ENCODE results near the gene ADARB2. TPM values are rescaled to one million over a fixed set of nuclear protein-coding genes. Genes with fewer than 3 reads are reported as not detected.

ADARB2 gene
- total and polyA plus RNA-seq, 2 donors (not counting 1 experiment from before 2014, with no cell fraction given): not detected

DNA sequence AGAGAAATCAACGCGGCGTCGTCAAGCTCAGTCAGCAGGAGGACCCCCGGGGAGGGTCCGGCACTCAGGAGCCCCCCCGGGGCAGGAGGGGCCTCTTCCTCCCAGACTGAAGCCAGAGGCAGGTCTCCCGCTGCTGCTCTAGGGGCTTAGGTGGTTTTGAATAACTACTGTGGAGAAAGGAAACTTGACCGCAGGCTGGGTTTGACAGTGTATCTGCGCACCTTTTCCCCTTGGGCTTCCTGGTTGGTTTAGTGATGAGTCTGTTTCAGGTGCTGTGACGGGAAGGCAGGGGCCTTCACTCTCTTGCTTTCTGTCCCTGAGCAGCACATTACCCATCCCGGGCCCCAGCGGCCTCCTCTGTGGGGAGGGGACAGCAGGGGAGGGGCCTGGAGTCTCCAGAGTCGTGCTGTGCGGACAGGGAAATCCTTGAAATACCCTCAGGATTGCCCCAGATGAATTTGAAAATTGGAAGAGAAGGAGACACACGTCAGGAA lies 262.2 kb downstream of the ADARB2 start:
- no peaks in the 10 kb centered on the region for H3K9me3 ChIP-seq (ENCODE audit: control insufficient read depth, insufficient read depth, low read depth, low read length)
- no peaks in the 10 kb centered on the region for H4K20me1 ChIP-seq (ENCODE audit: control insufficient read depth, extremely low read depth, insufficient read depth, low read length)
- no peak overlapping the region for H2AFZ ChIP-seq (ENCODE audit: low read length)
- DNase-seq (ENCODE audit: low read depth in 2 of 2): no peak
- no peak overlapping the region for H3K9ac ChIP-seq (ENCODE audit: insufficient read depth, low read length)
- TF ChIP-seq, protein P1, sequence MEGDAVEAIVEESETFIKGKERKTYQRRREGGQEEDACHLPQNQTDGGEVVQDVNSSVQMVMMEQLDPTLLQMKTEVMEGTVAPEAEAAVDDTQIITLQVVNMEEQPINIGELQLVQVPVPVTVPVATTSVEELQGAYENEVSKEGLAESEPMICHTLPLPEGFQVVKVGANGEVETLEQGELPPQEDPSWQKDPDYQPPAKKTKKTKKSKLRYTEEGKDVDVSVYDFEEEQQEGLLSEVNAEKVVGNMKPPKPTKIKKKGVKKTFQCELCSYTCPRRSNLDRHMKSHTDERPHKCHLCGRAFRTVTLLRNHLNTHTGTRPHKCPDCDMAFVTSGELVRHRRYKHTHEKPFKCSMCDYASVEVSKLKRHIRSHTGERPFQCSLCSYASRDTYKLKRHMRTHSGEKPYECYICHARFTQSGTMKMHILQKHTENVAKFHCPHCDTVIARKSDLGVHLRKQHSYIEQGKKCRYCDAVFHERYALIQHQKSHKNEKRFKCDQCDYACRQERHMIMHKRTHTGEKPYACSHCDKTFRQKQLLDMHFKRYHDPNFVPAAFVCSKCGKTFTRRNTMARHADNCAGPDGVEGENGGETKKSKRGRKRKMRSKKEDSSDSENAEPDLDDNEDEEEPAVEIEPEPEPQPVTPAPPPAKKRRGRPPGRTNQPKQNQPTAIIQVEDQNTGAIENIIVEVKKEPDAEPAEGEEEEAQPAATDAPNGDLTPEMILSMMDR (conservative IDR thresholded peaks at IDR 0.05 in 1 of 2, IDR thresholded peaks at IDR 0.05 in 1 of 2; ENCODE audit: low read depth in 1 of 2, low read length in 2 of 2): no peak
- TF ChIP-seq EZH2 (IDR thresholded peaks at IDR 0.05; ENCODE audit: low read length, missing control alignments): no peak
- no peaks in the 10 kb centered on the region for H3K79me2 ChIP-seq (ENCODE audit: control insufficient read depth, insufficient read depth, low read length)
- no peak overlapping the region for H3K27ac ChIP-seq (ENCODE audit: insufficient read depth, low read length)
- no peaks in the 10 kb centered on the region for H3K27me3 ChIP-seq (ENCODE audit: control insufficient read depth, insufficient read depth, low read length)
- no peak overlapping the region for H3K4me2 ChIP-seq (ENCODE audit: extremely low read depth, insufficient read depth, low read length)
- H3K4me1 ChIP-seq (ENCODE audit: control insufficient read depth, extremely low read depth, insufficient read depth, low read length): no peaks in the 10 kb centered on the region
- H3K4me3 ChIP-seq (replicated peaks in 1 of 4; ENCODE audit: control extremely low read depth in 1 of 4, insufficient read depth in 1 of 4, low read depth in 3 of 4, low read length in 4 of 4): no peak overlapping the region
- no peaks in the 10 kb centered on the region for H3K36me3 ChIP-seq (ENCODE audit: control insufficient read depth, insufficient read depth, low read length)

DNA sequence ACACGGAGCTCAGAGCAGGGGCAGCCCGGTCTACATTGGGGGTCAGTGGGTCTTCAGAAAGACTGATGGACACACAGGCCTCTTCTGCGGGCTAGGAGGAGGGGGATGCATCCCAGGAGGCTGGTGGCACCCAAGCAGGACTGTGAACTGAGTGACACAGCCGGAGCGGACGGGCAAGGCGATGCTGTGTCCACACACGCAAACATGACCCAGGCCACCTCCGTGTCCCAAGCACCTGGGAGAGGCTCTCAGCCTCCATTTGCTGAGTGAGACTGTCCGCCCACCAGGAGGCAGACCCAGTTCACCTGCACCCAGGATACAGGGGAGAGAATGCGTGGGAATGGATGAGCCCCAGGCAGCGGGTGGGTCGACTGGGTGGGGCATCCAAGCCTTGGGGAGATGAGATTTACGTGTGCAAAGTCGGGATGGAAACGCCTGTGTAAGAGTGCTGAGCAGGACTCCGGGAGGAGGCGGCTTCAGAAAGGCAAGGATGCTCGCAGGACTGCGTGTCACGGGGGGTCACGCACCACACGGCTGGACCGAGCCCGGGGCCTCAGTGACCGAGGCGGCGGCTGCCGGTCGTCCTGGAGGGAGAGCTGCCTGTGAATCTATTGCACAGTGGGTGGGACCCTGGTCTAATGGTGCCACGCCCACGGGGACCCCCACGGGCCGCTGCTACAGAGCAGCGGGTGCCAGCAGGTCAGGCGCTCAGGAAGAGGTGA lies 262.8 kb downstream of the ADARB2 start:
- H3K9me3 ChIP-seq (ENCODE audit: control insufficient read depth, insufficient read depth, low read depth, low read length): no peaks in the 10 kb centered on the region
- H3K36me3 ChIP-seq (ENCODE audit: control insufficient read depth, insufficient read depth, low read length): no peaks in the 10 kb centered on the region
- no peak overlapping the region for H3K4me2 ChIP-seq (ENCODE audit: extremely low read depth, insufficient read depth, low read length)
- DNase-seq (ENCODE audit: low read depth in 2 of 2): no peak
- no peak overlapping the region for H2AFZ ChIP-seq (ENCODE audit: low read length)
- H3K4me1 ChIP-seq (ENCODE audit: control insufficient read depth, extremely low read depth, insufficient read depth, low read length): no peaks in the 10 kb centered on the region
- no peak overlapping the region for H3K9ac ChIP-seq (ENCODE audit: insufficient read depth, low read length)
- no peak for TF ChIP-seq EZH2 (IDR thresholded peaks at IDR 0.05; ENCODE audit: low read length, missing control alignments)
- TF ChIP-seq, protein P1 (conservative IDR thresholded peaks at IDR 0.05 in 1 of 2, IDR thresholded peaks at IDR 0.05 in 1 of 2; ENCODE audit: low read depth in 1 of 2, low read length in 2 of 2): no peak
- H3K79me2 ChIP-seq (ENCODE audit: control insufficient read depth, insufficient read depth, low read length): no peaks in the 10 kb centered on the region
- no peaks in the 10 kb centered on the region for H4K20me1 ChIP-seq (ENCODE audit: control insufficient read depth, extremely low read depth, insufficient read depth, low read length)
- no peak overlapping the region for H3K4me3 ChIP-seq (replicated peaks in 1 of 4; ENCODE audit: control extremely low read depth in 1 of 4, insufficient read depth in 1 of 4, low read depth in 3 of 4, low read length in 4 of 4)
- H3K27me3 ChIP-seq (ENCODE audit: control insufficient read depth, insufficient read depth, low read length): no peaks in the 10 kb centered on the region
- H3K27ac ChIP-seq (ENCODE audit: insufficient read depth, low read length): no peak overlapping the region

DNA sequence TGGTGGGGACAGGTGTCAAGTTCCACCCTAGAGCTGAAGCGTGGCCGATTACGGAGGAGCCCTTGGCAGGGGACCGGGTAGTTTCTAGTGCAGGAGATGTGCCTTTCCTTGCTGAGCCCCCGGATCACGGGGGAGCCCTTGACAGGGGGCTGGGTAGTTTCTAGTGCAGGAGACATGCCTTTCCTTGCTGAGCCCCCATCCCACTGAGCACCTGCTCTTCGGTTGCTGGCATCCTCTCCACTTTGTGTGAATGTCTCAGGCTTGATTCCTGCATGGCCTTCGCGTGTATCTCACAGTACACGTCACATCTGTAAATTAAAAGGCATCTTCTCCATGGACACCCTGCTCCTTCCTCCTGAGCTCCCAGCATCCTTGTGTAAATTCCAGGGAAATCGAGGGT lies 263.5 kb downstream of the ADARB2 start:
- Histone ChIP-seq H3K4me1 (ENCODE audit: control insufficient read depth, extremely low read depth, insufficient read depth, low read length) (no peaks in the 10 kb centered on the region), H3K9me3 (ENCODE audit: control insufficient read depth, insufficient read depth, low read depth, low read length) (no peaks in the 10 kb centered on the region), H3K4me3 (replicated peaks in 1 of 4; ENCODE audit: control extremely low read depth in 1 of 4, insufficient read depth in 1 of 4, low read depth in 3 of 4, low read length in 4 of 4) (no peak overlapping the region), H4K20me1 (ENCODE audit: control insufficient read depth, extremely low read depth, insufficient read depth, low read length) (no peaks in the 10 kb centered on the region), H3K27me3 (ENCODE audit: control insufficient read depth, insufficient read depth, low read length) (no peaks in the 10 kb centered on the region), H3K79me2 (ENCODE audit: control insufficient read depth, insufficient read depth, low read length) (no peaks in the 10 kb centered on the region), H3K9ac (ENCODE audit: insufficient read depth, low read length) (no peak overlapping the region), H3K4me2 (ENCODE audit: extremely low read depth, insufficient read depth, low read length) (no peak overlapping the region), H2AFZ (ENCODE audit: low read length) (no peak overlapping the region), H3K36me3 (ENCODE audit: control insufficient read depth, insufficient read depth, low read length) (no peaks in the 10 kb centered on the region), H3K27ac (ENCODE audit: insufficient read depth, low read length) (no peak overlapping the region)
- TF ChIP-seq, protein P1 (conservative IDR thresholded peaks at IDR 0.05 in 1 of 2, IDR thresholded peaks at IDR 0.05 in 1 of 2; ENCODE audit: low read depth in 1 of 2, low read length in 2 of 2): no peak
- no peak for TF ChIP-seq EZH2 (IDR thresholded peaks at IDR 0.05; ENCODE audit: low read length, missing control alignments)
- DNase-seq (ENCODE audit: low read depth in 2 of 2): no peak
